ENCODE results near the gene HPN.
"Not testable (repeated sequence)": the region's sequence is repeated elsewhere in the genome, so short reads cannot be mapped to it uniquely, and the experiment has no call there.

Gene HPN

DNA sequence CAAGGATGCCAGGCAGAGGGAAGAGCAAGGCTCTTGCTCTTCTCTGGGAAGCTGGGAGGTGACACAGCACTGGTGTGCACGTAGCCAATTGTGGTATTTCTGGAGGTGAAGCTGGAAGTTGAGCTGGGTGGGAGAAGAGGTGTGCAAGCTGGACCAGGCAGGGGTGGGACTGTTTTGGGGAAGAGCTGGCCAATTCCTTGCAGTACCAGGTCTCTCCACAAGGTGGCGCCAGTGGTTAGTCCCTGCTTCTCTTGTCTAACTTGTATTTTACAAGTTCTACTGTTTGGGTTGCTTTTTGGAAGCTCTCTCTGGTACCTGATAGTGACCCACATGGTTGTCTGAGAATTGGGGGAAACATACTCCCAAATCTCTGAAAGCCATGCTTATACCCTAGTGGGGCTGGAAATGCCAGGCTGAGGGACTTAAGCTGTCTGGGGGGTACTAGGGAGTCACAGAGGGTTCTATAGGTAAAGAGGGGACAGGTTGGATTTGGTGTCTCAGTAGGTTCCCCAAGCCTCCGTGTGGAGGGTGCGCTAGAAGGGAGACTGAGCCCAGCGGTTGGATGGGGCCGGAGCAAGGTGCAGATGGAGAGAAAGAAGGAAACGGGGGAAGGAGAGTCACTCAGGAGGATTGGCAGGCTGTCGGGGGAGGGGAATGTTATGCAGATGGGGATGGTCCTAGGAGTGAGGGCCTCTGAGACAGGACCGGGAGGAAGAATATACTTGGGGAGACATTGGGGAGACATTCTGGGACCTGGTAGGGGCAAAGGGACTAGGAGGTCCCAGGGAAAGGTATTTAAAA is 3.0 kb downstream of the HPN start:
- DNase-seq = peak; percentile 60

GRCh38 chr19:35045667-35046300 is 4.3 kb downstream of the HPN start:
- DNase-seq = peak; percentile 35

GRCh38 chr19:35046461-35046860 is 4.9 kb downstream of the HPN start:
- no peak for DNase-seq

GRCh38 chr19:35048911-35049411 is 7.4 kb downstream of the HPN start:
- DNase-seq = no peak

GRCh38 chr19:35049456-35049855 is 7.9 kb downstream of the HPN start:
- no peak for DNase-seq

GRCh38 chr19:35050662-35051061 is 9.1 kb downstream of the HPN start:
- not testable (repeated sequence) for DNase-seq

DNA sequence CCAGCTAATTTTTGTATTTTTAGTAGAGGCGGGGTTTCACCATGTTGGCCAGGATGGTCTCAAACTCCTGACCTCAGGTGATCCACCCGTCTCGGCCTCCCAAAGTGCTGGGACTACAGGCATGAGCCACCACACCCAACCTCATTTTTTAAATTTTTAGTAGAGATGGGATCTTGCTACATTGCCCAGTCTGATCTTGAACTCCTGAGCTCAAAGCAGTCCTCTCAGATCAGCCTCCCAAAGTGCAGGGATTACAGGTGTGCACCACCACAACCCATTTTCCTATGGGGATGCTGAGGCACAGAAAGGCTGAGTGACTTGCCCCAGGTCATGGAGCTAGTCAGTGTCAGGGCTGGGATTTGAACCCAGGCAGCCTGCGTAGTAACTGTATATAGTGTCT is 9.7 kb downstream of the HPN start:
- DNase-seq = not testable (repeated sequence)

GRCh38 chr19:35051796-35052195 is 10.3 kb downstream of the HPN start:
- DNase-seq = no peak

- DNase-seq = no peak
Measured at GRCh38 chr19:35052599-35053190, 11.2 kb downstream of the HPN start.

- DNase-seq = no peak
Measured at GRCh38 chr19:35053667-35054293, 12.3 kb downstream of the HPN start.

- DNase-seq = no peak
Measured at GRCh38 chr19:35054626-35055025, 13.1 kb downstream of the HPN start.

- peak; percentile 11 for DNase-seq
Measured at GRCh38 chr19:35055715-35056179, 14.2 kb downstream of the HPN start.

DNA sequence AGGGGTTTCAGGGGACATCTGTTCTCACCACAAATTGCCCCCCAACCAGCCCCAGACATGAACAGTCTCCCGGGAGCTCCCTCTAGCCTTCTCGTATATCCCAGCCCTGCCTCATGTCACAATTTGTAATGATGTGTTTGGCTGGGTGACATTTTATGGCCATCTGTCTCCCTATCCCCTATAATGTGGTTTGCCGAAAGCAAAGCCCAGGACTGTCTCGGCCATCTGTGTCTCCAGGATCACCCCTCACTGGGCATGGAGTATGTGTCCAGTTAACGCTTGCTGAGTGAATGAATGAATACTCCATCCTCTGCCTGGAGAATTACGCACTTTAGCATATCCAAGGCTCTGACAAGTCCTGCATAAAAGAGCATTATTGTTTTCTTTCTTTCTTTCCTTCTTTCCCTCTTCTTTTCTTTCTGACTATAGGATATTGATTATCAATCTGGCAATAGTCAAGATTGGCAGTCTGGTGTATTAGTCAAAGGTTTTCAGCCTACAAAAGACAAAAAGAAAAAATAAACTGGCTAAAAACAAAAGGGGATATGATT is 15.1 kb downstream of the HPN start:
- DNase-seq = no peak

GRCh38 chr19:35058370-35058769 is 16.8 kb downstream of the HPN start:
- DNase-seq = no peak

DNA sequence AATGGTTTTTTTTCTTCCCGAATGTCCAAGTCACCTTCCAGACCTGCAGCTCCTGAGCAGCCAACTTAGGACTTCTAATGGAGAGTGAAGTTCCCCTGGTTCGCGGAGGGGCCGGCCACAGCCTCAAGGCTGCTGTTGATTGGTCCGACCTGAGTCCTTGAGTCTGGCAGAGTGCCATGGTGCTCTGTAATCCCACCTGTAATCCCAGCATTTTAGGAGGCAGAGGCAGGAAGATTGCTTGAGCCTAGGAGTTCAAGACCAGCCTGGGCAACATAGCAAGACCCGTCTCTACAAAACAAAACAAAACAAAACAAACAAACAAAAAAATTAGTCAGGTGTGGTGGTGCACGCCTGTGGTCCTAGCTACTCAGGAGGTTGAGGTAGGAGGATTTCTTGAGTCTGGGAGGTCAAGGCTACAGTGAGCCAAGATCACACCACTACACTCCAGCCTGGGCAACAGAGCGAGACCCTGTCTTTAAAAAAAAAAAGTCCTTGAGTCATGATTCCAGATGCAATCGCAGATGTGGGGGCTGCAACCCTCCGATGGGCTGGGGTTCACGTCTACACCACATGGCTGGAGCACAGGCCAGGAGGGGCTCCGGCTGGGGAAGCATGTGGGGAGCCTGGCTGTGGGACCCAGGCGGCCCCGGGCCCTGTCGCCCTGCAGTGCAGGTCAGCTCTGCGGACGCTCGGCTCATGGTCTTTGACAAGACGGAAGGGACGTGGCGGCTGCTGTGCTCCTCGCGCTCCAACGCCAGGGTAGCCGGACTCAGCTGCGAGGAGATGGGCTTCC is 17.7 kb downstream of the HPN start:
- no peak for DNase-seq

DNA sequence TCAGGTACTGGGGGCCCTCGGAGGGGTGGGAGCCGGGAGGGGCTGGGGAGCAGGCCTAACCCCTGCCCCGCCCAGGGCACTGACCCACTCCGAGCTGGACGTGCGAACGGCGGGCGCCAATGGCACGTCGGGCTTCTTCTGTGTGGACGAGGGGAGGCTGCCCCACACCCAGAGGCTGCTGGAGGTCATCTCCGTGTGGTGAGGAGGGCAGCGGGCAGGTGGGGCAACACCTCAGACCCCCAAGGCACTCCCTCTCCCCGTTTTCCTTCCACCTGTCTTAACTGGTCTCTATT is 18.2 kb downstream of the HPN start:
- no peak for DNase-seq

DNA sequence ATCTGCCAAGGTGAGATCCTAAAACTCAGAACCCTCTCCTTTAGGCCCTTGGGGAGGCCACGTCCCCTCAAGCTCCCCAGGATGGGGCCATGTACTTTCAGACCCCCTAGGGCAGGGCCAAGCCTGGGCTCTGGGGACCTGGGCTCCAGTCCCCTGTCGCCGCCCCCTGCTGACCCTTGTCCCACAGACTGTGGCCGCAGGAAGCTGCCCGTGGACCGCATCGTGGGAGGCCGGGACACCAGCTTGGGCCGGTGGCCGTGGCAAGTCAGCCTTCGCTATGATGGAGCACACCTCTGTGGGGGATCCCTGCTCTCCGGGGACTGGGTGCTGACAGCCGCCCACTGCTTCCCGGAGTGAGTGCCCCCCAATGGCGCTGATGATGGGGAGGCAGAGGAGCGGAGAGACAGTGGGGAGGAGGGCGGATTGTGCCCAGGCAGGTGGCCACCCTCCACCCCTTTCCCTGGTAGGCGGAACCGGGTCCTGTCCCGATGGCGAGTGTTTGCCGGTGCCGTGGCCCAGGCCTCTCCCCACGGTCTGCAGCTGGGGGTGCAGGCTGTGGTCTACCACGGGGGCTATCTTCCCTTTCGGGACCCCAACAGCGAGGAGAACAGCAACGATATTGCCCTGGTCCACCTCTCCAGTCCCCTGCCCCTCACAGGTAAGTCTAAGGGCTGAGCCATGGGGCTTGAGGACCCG is 18.8 kb downstream of the HPN start:
- no peak for DNase-seq

DNA sequence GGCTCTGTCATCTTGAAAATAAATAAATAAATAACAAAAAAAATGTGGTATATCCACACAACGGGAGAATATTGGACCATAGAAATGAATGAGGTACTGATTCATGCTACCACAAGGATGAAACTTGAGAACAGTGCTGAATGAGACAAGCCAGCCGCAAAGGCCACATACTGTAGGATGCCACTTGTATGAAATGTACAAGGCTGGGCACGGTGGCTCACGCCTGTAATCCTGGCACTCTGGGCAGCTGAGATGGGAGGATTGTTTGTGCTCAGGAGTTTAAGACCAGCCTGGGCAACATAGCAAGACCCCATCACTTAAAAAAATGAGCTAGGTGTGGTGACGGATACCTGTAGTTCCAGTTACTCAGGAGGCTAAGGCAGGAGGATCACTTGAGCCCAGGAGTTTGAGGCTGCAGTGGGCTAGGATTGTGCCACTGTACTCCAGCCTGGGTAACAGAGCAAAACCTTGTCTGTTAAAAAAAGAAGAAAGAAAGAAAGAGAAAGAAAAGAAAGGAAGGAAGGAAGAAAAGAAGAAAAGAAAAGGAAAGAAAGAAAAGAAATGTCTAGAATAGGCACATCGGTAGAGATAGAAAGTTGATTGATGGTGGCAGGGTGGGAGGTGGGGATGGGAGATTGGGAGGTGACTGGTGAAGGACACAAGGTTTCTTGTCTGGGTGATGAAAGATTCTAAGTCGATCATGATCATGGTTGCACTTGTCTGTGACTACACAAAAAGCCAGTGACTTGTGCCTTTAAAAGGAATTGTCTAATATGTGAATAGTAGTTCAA is 20.3 kb downstream of the HPN start:
- no peak for DNase-seq

DNA sequence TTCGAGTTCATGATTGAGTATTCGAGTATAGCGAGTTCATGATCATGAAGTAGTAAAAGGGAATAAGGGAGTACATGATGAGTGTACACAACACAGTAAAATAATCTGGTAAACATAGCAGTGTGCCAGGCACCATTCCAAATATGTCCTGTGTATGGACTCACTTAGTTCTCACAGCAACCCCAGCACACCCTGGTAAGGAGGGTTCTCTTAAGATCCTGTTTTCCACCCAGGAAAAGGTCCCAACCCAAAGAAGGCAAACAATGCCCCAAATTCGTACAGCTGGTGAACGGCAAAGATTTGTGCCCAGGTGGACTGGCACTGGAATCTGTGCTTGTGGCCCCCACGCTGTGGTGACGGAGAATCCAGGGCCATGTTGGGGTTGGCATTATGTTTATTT is 21.4 kb downstream of the HPN start:
- DNase-seq = no peak

DNA sequence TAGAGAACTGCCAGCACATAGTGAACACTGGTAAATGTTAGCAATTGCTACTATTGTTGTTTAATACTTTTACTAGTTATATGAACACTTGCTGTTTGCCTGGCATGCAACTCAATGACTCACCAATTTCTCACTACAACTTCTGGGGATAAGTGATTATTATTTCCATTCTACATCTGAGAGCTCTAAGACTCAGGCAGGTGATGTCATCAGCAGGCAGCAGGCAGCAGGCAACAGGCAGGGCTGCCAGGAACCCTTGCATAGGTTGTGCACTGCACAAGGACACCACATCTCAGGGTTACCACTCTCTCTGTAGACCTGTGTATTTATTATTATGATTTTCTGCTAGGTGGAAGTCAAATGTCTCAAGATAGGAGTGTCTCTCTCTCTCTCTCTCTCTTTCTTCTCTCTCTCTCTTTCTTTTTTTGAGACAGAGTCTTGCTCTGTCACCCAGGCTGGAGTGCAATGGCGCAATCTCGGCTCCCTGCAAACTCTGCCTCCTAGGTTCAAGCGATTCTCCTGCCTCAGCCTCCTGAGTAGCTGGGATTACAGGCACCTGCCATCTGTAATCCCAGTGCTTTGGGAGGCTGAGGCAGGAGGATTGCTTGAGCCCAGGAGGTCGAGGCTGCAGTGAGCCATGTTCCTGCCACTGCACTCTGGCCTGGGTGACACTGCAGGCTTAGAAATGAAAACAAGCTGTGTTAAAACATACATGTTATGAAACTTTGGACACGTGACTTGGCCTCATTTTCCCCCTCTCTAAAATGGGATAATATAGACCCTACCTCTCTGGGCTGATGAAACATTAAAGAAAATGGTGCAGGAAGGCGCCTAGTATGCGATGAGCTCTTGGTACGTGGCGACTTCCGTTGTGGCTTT is 22.7 kb downstream of the HPN start:
- no peak for DNase-seq

Data from CD4-positive, alpha-beta T cell treated with Interleukin-12 subunit alpha and Interleukin-12 subunit beta, for 1 hour (primary cell).